ENCODE results near the gene KCP.

Gene KCP

GRCh38 chr7:128894101-128894440, 16.4 kb downstream of the KCP start:
- no peak overlapping the region for H3K27ac ChIP-seq (ENCODE audit: insufficient read depth in 1 of 2, low read depth in 1 of 2, low read length in 2 of 2, poor library complexity in 1 of 2, severe bottlenecking in 2 of 2)
- H3K9me3 ChIP-seq (ENCODE audit: control extremely low read depth in 1 of 5, control insufficient read depth in 4 of 5, insufficient read depth in 2 of 5, low read depth in 1 of 5, low read length in 4 of 5) = peaks cover 0 to 6% (median 0%) of the 10 kb centered on the region in 5 experiments
- peaks cover 0 to 7% (median 5%) of the 10 kb centered on the region in 4 experiments for H3K4me1 ChIP-seq (ENCODE audit: control extremely low read depth in 1 of 4, control insufficient read depth in 4 of 4, insufficient read depth in 4 of 4, low read length in 3 of 4)
- POLR2A ChIA-PET = no interaction called here
- no peaks in the 10 kb centered on the region for H3K36me3 ChIP-seq (ENCODE audit: control insufficient read depth in 4 of 4, insufficient read depth in 4 of 4, low read length in 3 of 4)
- H3K4me3 ChIP-seq (ENCODE audit: control insufficient read depth in 1 of 7, extremely low read depth in 1 of 7, insufficient read depth in 4 of 7, low read depth in 2 of 7, low read length in 6 of 7) = no peak overlapping the region
- CTCF ChIA-PET = no interaction called here
- no CpG with 5 or more reads among the region's 6 CpGs for WGBS (ENCODE audit: insufficient coverage)
- peaks cover 0 to 28% (median 6%) of the 10 kb centered on the region in 5 experiments for H3K27me3 ChIP-seq (replicated peaks in 2 of 5; ENCODE audit: control insufficient read depth in 4 of 5, insufficient read depth in 5 of 5, low read length in 4 of 5)
- no peak for DNase-seq

DNA sequence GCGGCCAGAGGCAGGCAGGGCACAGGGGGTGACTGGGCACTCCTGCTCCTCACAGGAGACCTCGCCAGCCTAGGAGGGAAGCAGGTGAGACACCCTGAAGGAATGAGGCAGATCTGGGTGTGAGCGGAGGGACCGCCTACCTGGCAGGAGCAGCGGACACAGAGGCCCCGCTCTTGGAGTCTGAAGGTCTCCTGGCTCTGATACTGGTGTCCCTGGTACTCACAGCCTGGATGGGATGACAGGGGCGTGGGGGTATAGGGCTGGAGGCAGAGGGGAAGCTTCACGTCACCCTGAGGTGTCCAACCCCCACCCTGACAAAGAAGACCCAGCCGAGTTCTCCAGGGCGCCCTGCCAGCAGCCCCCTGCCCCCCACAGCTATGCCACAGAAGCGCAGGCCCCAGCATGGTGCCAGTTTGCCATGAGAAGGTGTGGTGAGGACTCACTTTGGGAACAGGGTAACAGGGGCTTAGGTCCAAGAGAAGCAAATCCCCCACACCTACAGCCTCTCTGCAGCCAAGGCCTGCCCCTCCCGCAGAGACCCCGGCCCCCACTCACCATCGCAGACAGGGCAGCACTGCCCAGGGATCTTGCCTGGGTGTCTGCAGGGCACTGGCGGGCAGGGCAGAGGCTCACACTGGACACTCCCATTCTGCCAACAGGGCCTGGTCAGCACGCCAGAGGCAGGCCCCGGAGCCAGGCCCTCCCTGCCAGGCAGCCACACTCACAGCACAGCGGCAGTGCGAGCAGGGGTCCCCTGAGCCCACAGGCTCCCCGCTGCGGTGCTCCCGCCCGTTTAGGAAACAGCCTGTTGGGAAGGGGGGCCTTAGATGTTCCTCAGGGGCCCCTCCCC, 17.0 kb downstream of the KCP start:
- 96% methylated on average over 17 of the region's 23 CpGs for WGBS (ENCODE audit: insufficient coverage)
- H3K27ac ChIP-seq (ENCODE audit: insufficient read depth in 1 of 2, low read depth in 1 of 2, low read length in 2 of 2, poor library complexity in 1 of 2, severe bottlenecking in 2 of 2) = no peak overlapping the region
- POLR2A ChIA-PET = no interaction called here
- H3K4me3 ChIP-seq (ENCODE audit: control insufficient read depth in 1 of 7, extremely low read depth in 1 of 7, insufficient read depth in 4 of 7, low read depth in 2 of 7, low read length in 6 of 7) = no peak overlapping the region
- no peak for DNase-seq
- peaks cover 0 to 31% (median 8%) of the 10 kb centered on the region in 5 experiments for H3K27me3 ChIP-seq (replicated peaks in 2 of 5; ENCODE audit: control insufficient read depth in 4 of 5, insufficient read depth in 5 of 5, low read length in 4 of 5)
- H3K36me3 ChIP-seq (ENCODE audit: control insufficient read depth in 4 of 4, insufficient read depth in 4 of 4, low read length in 3 of 4) = no peaks in the 10 kb centered on the region
- H3K9me3 ChIP-seq (ENCODE audit: control extremely low read depth in 1 of 5, control insufficient read depth in 4 of 5, insufficient read depth in 2 of 5, low read depth in 1 of 5, low read length in 4 of 5) = peaks cover 0 to 2% (median 0%) of the 10 kb centered on the region in 5 experiments
- peaks cover 0 to 7% (median 5%) of the 10 kb centered on the region in 4 experiments for H3K4me1 ChIP-seq (ENCODE audit: control extremely low read depth in 1 of 4, control insufficient read depth in 4 of 4, insufficient read depth in 4 of 4, low read length in 3 of 4)
- CTCF ChIA-PET = no interaction called here

- no peaks in the 10 kb centered on the region for H3K9me3 ChIP-seq (ENCODE audit: control extremely low read depth in 1 of 5, control insufficient read depth in 4 of 5, insufficient read depth in 2 of 5, low read depth in 1 of 5, low read length in 4 of 5)
- POLR2A ChIA-PET = no interaction called here
- DNase-seq = no peak
- WGBS (ENCODE audit: insufficient coverage) = 97% methylated on average over 9 of the region's 13 CpGs
- H3K4me1 ChIP-seq (ENCODE audit: control extremely low read depth in 1 of 4, control insufficient read depth in 4 of 4, insufficient read depth in 4 of 4, low read length in 3 of 4) = peaks cover 0 to 7% (median 5%) of the 10 kb centered on the region in 4 experiments
- no peaks in the 10 kb centered on the region for H3K36me3 ChIP-seq (ENCODE audit: control insufficient read depth in 4 of 4, insufficient read depth in 4 of 4, low read length in 3 of 4)
- no peak overlapping the region for H3K27ac ChIP-seq (ENCODE audit: insufficient read depth in 1 of 2, low read depth in 1 of 2, low read length in 2 of 2, poor library complexity in 1 of 2, severe bottlenecking in 2 of 2)
- peaks cover 0 to 36% (median 10%) of the 10 kb centered on the region in 5 experiments for H3K27me3 ChIP-seq (replicated peaks in 2 of 5; ENCODE audit: control insufficient read depth in 4 of 5, insufficient read depth in 5 of 5, low read length in 4 of 5)
- no peak overlapping the region for H3K4me3 ChIP-seq (ENCODE audit: control insufficient read depth in 1 of 7, extremely low read depth in 1 of 7, insufficient read depth in 4 of 7, low read depth in 2 of 7, low read length in 6 of 7)
- CTCF ChIA-PET = no interaction called here
Observed at GRCh38 chr7:128892521-128893250, 17.8 kb downstream of the KCP start.

GRCh38 chr7:128891942-128892269, 18.6 kb downstream of the KCP start:
- Histone ChIP-seq H3K4me1 (ENCODE audit: control extremely low read depth in 1 of 4, control insufficient read depth in 4 of 4, insufficient read depth in 4 of 4, low read length in 3 of 4) (peaks cover 0 to 9% (median 7%) of the 10 kb centered on the region in 4 experiments), H3K9me3 (ENCODE audit: control extremely low read depth in 1 of 5, control insufficient read depth in 4 of 5, insufficient read depth in 2 of 5, low read depth in 1 of 5, low read length in 4 of 5) (no peaks in the 10 kb centered on the region), H3K4me3 (ENCODE audit: control insufficient read depth in 1 of 7, extremely low read depth in 1 of 7, insufficient read depth in 4 of 7, low read depth in 2 of 7, low read length in 6 of 7) (no peak overlapping the region), H3K27ac (ENCODE audit: insufficient read depth in 1 of 2, low read depth in 1 of 2, low read length in 2 of 2, poor library complexity in 1 of 2, severe bottlenecking in 2 of 2) (no peak overlapping the region), H3K36me3 (ENCODE audit: control insufficient read depth in 4 of 4, insufficient read depth in 4 of 4, low read length in 3 of 4) (no peaks in the 10 kb centered on the region), H3K27me3 (replicated peaks in 2 of 5; ENCODE audit: control insufficient read depth in 4 of 5, insufficient read depth in 5 of 5, low read length in 4 of 5) (peaks cover 0 to 36% (median 10%) of the 10 kb centered on the region in 5 experiments)
- WGBS (ENCODE audit: insufficient coverage) = 93% methylated on average over 7 of the region's 11 CpGs
- POLR2A ChIA-PET = no interaction called here
- CTCF ChIA-PET = no interaction called here
- DNase-seq = no peak

DNA sequence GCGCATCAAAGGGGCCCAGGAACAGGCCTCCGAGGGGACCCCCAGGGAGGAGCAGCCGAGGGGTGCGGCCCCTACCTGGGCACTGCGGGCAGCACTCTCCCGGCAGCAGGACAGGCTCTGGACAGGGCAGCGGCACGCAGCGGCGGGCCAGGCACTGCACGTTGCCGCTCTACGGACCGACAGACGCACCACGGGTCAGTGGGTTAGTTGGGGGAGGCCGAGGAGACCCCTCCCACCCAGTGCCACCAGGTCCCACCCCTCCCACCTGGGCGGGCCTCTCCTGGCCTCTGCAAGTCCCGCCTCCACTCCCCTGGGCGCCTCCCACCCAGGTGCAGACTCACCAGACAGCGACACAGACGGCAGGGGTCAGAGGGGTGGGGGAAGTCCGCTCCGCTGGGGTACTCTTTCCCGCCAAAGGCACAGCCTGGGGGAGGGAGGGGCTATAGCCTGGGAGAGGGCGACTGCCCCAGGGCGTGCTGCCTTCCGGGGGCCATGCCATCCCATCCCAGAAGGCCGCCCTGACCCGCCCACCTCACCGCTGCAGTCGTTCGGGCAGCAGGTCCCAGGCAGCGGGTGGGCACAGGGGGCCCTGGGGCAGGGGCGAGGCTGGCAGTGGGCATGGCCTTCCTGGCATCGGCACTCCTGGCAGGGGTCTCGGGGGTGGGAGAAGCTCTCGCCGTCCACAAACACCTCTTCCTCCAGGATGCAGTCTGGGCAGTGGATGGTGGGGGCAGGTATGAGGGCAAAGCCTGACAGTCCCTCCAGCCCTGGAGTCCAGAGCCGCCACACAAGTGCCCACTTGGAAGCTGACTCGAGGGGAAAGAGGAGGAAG, 19.2 kb downstream of the KCP start:
- H3K36me3 ChIP-seq (ENCODE audit: control insufficient read depth in 4 of 4, insufficient read depth in 4 of 4, low read length in 3 of 4) = no peaks in the 10 kb centered on the region
- H3K27me3 ChIP-seq (replicated peaks in 2 of 5; ENCODE audit: control insufficient read depth in 4 of 5, insufficient read depth in 5 of 5, low read length in 4 of 5) = peaks cover 0 to 36% (median 10%) of the 10 kb centered on the region in 5 experiments
- no peaks in the 10 kb centered on the region for H3K9me3 ChIP-seq (ENCODE audit: control extremely low read depth in 1 of 5, control insufficient read depth in 4 of 5, insufficient read depth in 2 of 5, low read depth in 1 of 5, low read length in 4 of 5)
- DNase-seq = peak in 2 of 3 donors; percentile 44 to 45
- H3K27ac ChIP-seq (ENCODE audit: insufficient read depth in 1 of 2, low read depth in 1 of 2, low read length in 2 of 2, poor library complexity in 1 of 2, severe bottlenecking in 2 of 2) = no peak overlapping the region
- peak overlapping the region in 5 of 7 experiments; percentile 9 to 64 (median 19) for H3K4me3 ChIP-seq (ENCODE audit: control insufficient read depth in 1 of 7, extremely low read depth in 1 of 7, insufficient read depth in 4 of 7, low read depth in 2 of 7, low read length in 6 of 7)
- H3K4me1 ChIP-seq (ENCODE audit: control extremely low read depth in 1 of 4, control insufficient read depth in 4 of 4, insufficient read depth in 4 of 4, low read length in 3 of 4) = peaks cover 0 to 12% (median 10%) of the 10 kb centered on the region in 4 experiments
- 54% methylated on average over 25 of the region's 41 CpGs for WGBS (ENCODE audit: insufficient coverage)
- ChIA-PET POLR2A (no interaction called here), CTCF (no interaction called here)

GRCh38 chr7:128890306-128891109, 20.0 kb downstream of the KCP start:
- CTCF ChIA-PET = interaction anchor here (0.7 kb wide), 1 partner anchor 65 kb away, joined by 3 read pairs; no protein-coding TSS in a partner anchor
- DNase-seq = peak in 1 of 3 donors; percentile 30
- Histone ChIP-seq H3K36me3 (ENCODE audit: control insufficient read depth in 4 of 4, insufficient read depth in 4 of 4, low read length in 3 of 4) (no peaks in the 10 kb centered on the region), H3K4me3 (ENCODE audit: control insufficient read depth in 1 of 7, extremely low read depth in 1 of 7, insufficient read depth in 4 of 7, low read depth in 2 of 7, low read length in 6 of 7) (peak overlapping the region in 4 of 7 experiments; percentile 9 to 64 (median 31)), H3K4me1 (ENCODE audit: control extremely low read depth in 1 of 4, control insufficient read depth in 4 of 4, insufficient read depth in 4 of 4, low read length in 3 of 4) (peaks cover 0 to 12% (median 10%) of the 10 kb centered on the region in 4 experiments), H3K9me3 (ENCODE audit: control extremely low read depth in 1 of 5, control insufficient read depth in 4 of 5, insufficient read depth in 2 of 5, low read depth in 1 of 5, low read length in 4 of 5) (no peaks in the 10 kb centered on the region), H3K27me3 (replicated peaks in 2 of 5; ENCODE audit: control insufficient read depth in 4 of 5, insufficient read depth in 5 of 5, low read length in 4 of 5) (peaks cover 0 to 36% (median 10%) of the 10 kb centered on the region in 5 experiments), H3K27ac (ENCODE audit: insufficient read depth in 1 of 2, low read depth in 1 of 2, low read length in 2 of 2, poor library complexity in 1 of 2, severe bottlenecking in 2 of 2) (no peak overlapping the region)
- POLR2A ChIA-PET = no interaction called here
- WGBS (ENCODE audit: insufficient coverage) = 9% methylated on average over 48 of the region's 67 CpGs
